H9 (cell line): Measurements from ENCODE around the gene CORIN. TPM values are rescaled to one million over a fixed set of nuclear protein-coding genes. Genes with fewer than 3 reads are reported as not detected.

ENCODE experiments used
- DNase-seq: peaks from one replicate; pipeline ENCODE4 v3.0.0-alpha.2; 2017
- H2AFZ ChIP-seq: one replicate; pipeline ENCODE4 v1.6.1; 2013; ENCODE audit warnings: mild to moderate bottlenecking, low read length, control low read depth, moderate library complexity
- H2AK5ac ChIP-seq: 2 replicates; pipeline ENCODE4 v1.6.1; 2013; ENCODE audit warnings: low read length, control low read depth, mixed read lengths; ENCODE audit not compliant: insufficient read length
- H2BK120ac ChIP-seq: one replicate; pipeline ENCODE4 v1.6.1; 2013; ENCODE audit warnings: low read depth, mild to moderate bottlenecking, low read length, control low read depth, inconsistent platforms; ENCODE audit not compliant: poor library complexity, severe bottlenecking
- H2BK12ac ChIP-seq: 2 replicates; pipeline ENCODE4 v1.6.1; 2013; ENCODE audit warnings: low read length, control low read depth, mixed read lengths, low read depth; ENCODE audit not compliant: insufficient read length
- H2BK15ac ChIP-seq: 2 replicates; pipeline ENCODE4 v1.6.1; 2013; ENCODE audit warnings: low read depth, low read length, control low read depth
- H2BK20ac ChIP-seq: one replicate; pipeline ENCODE4 v1.6.1; 2013; ENCODE audit warnings: low read depth, mild to moderate bottlenecking, low read length, control low read depth, inconsistent platforms; ENCODE audit not compliant: poor library complexity, severe bottlenecking
- H2BK5ac ChIP-seq: 2 replicates; pipeline ENCODE4 v1.6.1; 2013; ENCODE audit warnings: low read length, control low read depth, mixed read lengths; ENCODE audit not compliant: insufficient read length
- H3K14ac ChIP-seq: 2 replicates; pipeline ENCODE4 v1.6.1; 2013; ENCODE audit warnings: low read length, control low read depth; ENCODE audit not compliant: insufficient read depth
- H3K18ac ChIP-seq: 2 replicates; pipeline ENCODE4 v1.6.1; 2013; ENCODE audit warnings: low read depth, mild to moderate bottlenecking, mixed read lengths, low read length, control low read depth; ENCODE audit not compliant: insufficient read length
- H3K23ac ChIP-seq: 2 replicates; pipeline ENCODE4 v1.6.1; 2013; ENCODE audit warnings: low read length, control low read depth, mixed read lengths, low read depth; ENCODE audit not compliant: insufficient read length
- H3K23me2 ChIP-seq: 2 replicates; pipeline ENCODE4 v1.6.1; 2013; ENCODE audit warnings: low read depth, mild to moderate bottlenecking, mixed read lengths, low read length, control low read depth; ENCODE audit not compliant: insufficient read length, poor library complexity, severe bottlenecking
- H3K27ac ChIP-seq: 2 replicates; pipeline ENCODE4 v1.5.1; 2013; ENCODE audit warnings: low read length, control low read depth, mixed read lengths, low read depth; ENCODE audit not compliant: insufficient read length
- H3K27me3 ChIP-seq: 2 replicates; pipeline ENCODE4 v1.6.1; 2013; ENCODE audit warnings: low read length, control low read depth, inconsistent platforms; ENCODE audit not compliant: insufficient read depth
- H3K4ac ChIP-seq: 2 replicates; pipeline ENCODE4 v1.6.1; 2013; ENCODE audit warnings: low read depth, mild to moderate bottlenecking, control low read depth, inconsistent platforms, low read length, moderate library complexity
- H3K4me1 ChIP-seq: 2 replicates; pipeline ENCODE4 v1.6.1; 2013; ENCODE audit warnings: low read length, control low read depth, inconsistent platforms; ENCODE audit not compliant: insufficient read depth
- H3K4me2 ChIP-seq: 2 replicates; pipeline ENCODE4 v1.6.1; 2013; ENCODE audit warnings: low read length, control low read depth, mixed read lengths; ENCODE audit not compliant: insufficient read length, insufficient read depth
- H3K56ac ChIP-seq: 2 replicates; pipeline ENCODE4 v1.6.1; 2013; ENCODE audit warnings: low read depth, mild to moderate bottlenecking, mixed read lengths, low read length, control low read depth; ENCODE audit not compliant: insufficient read length
- H3K79me1 ChIP-seq: 2 replicates; pipeline ENCODE4 v1.6.1; 2013; ENCODE audit warnings: low read depth, mild to moderate bottlenecking, moderate library complexity, low read length, control low read depth, inconsistent platforms; ENCODE audit not compliant: insufficient read depth, poor library complexity, severe bottlenecking
- H3K79me2 ChIP-seq: 2 replicates; pipeline ENCODE4 v1.6.1; 2013; ENCODE audit warnings: low read length, control low read depth, inconsistent platforms; ENCODE audit not compliant: insufficient read depth
- H3K9ac ChIP-seq: 2 replicates; pipeline ENCODE4 v1.6.1; 2013; ENCODE audit warnings: low read length, control low read depth, mixed read lengths; ENCODE audit not compliant: insufficient read length; ENCODE audit errors: extremely low read depth
- H3K9me3 ChIP-seq: one replicate; pipeline ENCODE4 v1.6.1; 2013; ENCODE audit warnings: low read depth, low read length, inconsistent platforms; ENCODE audit not compliant: control insufficient read depth
- H3T11ph ChIP-seq: one replicate; pipeline ENCODE4 v1.6.1; 2013; ENCODE audit warnings: mild to moderate bottlenecking, low read length, control low read depth, inconsistent platforms
- H4K20me1 ChIP-seq: one replicate; pipeline ENCODE4 v1.6.1; 2013; ENCODE audit not compliant: control insufficient read depth, insufficient read length, insufficient read depth
- H4K5ac ChIP-seq: 2 replicates; pipeline ENCODE4 v1.6.1; 2013; ENCODE audit warnings: low read depth, mild to moderate bottlenecking, mixed read lengths, low read length, control low read depth; ENCODE audit not compliant: insufficient read length
- H4K8ac ChIP-seq: replicated peaks from 2 replicates; pipeline ENCODE4 v1.6.1; 2013; ENCODE audit warnings: low read length, control low read depth, mixed read lengths, low read depth; ENCODE audit not compliant: insufficient read length
- H4K91ac ChIP-seq: 2 replicates; pipeline ENCODE4 v1.6.1; 2013; ENCODE audit warnings: low read depth, mild to moderate bottlenecking, moderate library complexity, mixed read lengths, low read length, control low read depth; ENCODE audit not compliant: insufficient read length
- H3K27ac Mint-ChIP-seq, 3 experiments: 2 replicates in 2 of 3; 3 replicates in 1 of 3; pipeline ENCODE4 v1.8.0; 2020 to 2021; ENCODE audit warnings: mixed read lengths in 3 of 3, mild to moderate bottlenecking in 1 of 3, moderate library complexity in 1 of 3
- H3K27me3 Mint-ChIP-seq: 2 replicates; pipeline ENCODE4 v1.8.0; 2021; ENCODE audit warnings: low read depth, mild to moderate bottlenecking, moderate library complexity, mixed read lengths
- H3K36me3 Mint-ChIP-seq, 3 experiments: 2 replicates in 2 of 3; 3 replicates in 1 of 3; pipeline ENCODE4 v1.8.0; 2020 to 2021; ENCODE audit warnings: low read depth in 3 of 3, mixed read lengths in 3 of 3; ENCODE audit not compliant: insufficient read depth in 1 of 3
- H3K4me1 Mint-ChIP-seq, 2 experiments: 2 replicates each; pipeline ENCODE4 v1.8.0; 2020; ENCODE audit warnings: mixed read lengths in 2 of 2
- H3K4me3 Mint-ChIP-seq, 2 experiments: 2 replicates in 1 of 2; 3 replicates in 1 of 2; pipeline ENCODE4 v1.8.0; 2020 to 2021; ENCODE audit warnings: mild to moderate bottlenecking in 2 of 2, mixed read lengths in 2 of 2, moderate library complexity in 1 of 2
- H3K9me3 Mint-ChIP-seq, 2 experiments: 2 replicates in 1 of 2; 3 replicates in 1 of 2; pipeline ENCODE4 v1.8.0; 2020; ENCODE audit warnings: mild to moderate bottlenecking in 2 of 2, mixed read lengths in 2 of 2, moderate library complexity in 1 of 2
- WGBS: extraction: QIAGEN DNeasy Blood & Tissue Kit; methylation state at CpG from one replicate; pipeline ENCODE4 v1.1.7; 2013; ENCODE audit warnings: missing lambda C conversion rate, low lambda C conversion rate, mixed read lengths; ENCODE audit not compliant: insufficient read length; ENCODE audit errors: extremely low coverage; 5-methylcytosine and 5-hydroxymethylcytosine counted together
- total RNA-seq: library from RNA; stranded (reverse); gene quantifications from 2 replicates; pipeline ENCODE4 v1.2.1, GENCODE V29; 2021
- TF ChIP-seq, protein P1 (sequence below): fragments of 200-600 bp; sonication (generic); conservative IDR thresholded peaks from 3 replicates; pipeline ENCODE4 v1.8.0; 2021; ENCODE audit warnings: antibody characterized with exemption, mild to moderate bottlenecking

The CORIN gene
- total RNA-seq, 1 experiment from 2014 or later, result 0.39 TPM

DNA sequence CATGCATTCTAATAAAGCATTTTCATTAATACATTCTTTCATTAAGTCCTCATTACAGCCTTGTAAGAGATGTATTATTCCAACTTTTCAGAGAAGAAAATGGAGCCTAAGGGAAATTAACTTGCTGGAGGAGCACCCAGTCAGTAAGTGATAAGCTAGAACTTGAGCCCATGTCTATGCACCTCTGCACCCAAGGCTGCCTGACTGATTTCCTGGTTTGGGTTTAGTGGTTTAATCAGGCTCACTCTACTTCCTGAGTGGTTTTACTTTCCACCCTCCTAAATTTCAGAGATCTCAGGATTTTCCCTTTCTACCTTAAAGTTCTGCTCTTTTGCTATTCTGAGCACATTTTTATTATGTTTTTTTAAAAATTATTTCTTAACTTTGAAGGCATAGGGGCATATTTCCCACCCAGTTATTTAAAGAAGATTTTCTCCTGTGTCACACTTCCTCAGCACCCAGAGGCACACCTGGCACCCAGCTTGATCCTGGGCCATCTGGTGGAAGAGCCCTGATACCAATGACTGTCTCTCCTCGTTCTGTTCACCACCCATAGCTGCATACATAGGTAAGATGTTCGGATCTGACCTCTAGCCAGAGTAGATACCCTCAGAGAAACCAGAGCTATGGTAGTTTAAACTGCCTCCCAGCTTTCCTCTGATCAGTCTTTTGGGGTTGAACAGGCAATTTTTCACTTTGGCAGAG is 10.4 kb downstream of the CORIN start:
- Mint-ChIP-seq H3K36me3 (peaks cover 0 to under 1% (median 0%) of the 10 kb centered on the region in 3 experiments; a peak in 3 of 7 replicates), H3K27ac (no peak overlapping the region), H3K27me3 (no peaks in the 10 kb centered on the region; the same call in 1 of the 2 replicates), H3K4me1 (peaks cover 9 to 10% of the 10 kb centered on the region in 2 experiments), H3K9me3 (peaks cover under 1% of the 10 kb centered on the region in 2 experiments; a peak in 2 of 5 replicates), H3K4me3 (no peak overlapping the region)
- H3K27ac ChIP-seq, result no peak overlapping the region
- H3K23me2 ChIP-seq, result no peaks in the 10 kb centered on the region
- no peak overlapping the region for H4K8ac ChIP-seq
- H3K4ac ChIP-seq, result no peak overlapping the region
- no peak overlapping the region for H3K23ac ChIP-seq
- no peak overlapping the region for H2AK5ac ChIP-seq
- H3K14ac ChIP-seq, result no peak overlapping the region
- no peaks in the 10 kb centered on the region for H3K27me3 ChIP-seq
- no peak overlapping the region for H2BK15ac ChIP-seq
- H2AFZ ChIP-seq, result no peak overlapping the region
- H2BK120ac ChIP-seq, result no peak overlapping the region
- no peak overlapping the region for H4K91ac ChIP-seq
- H3K9ac ChIP-seq, result no peak overlapping the region
- no peak overlapping the region for H3T11ph ChIP-seq
- no peak overlapping the region for H4K5ac ChIP-seq
- no peak overlapping the region for H3K56ac ChIP-seq
- H3K18ac ChIP-seq, result no peak overlapping the region
- H3K79me2 ChIP-seq, result no peaks in the 10 kb centered on the region
- no peaks in the 10 kb centered on the region for H3K79me1 ChIP-seq
- H4K20me1 ChIP-seq, result no peaks in the 10 kb centered on the region
- H2BK5ac ChIP-seq, result no peak overlapping the region
- no peak overlapping the region for H2BK12ac ChIP-seq
- H2BK20ac ChIP-seq, result no peak overlapping the region
- no CpG with 5 or more reads among the region's 2 CpGs for WGBS
- H3K4me2 ChIP-seq, result no peak overlapping the region
- no peaks in the 10 kb centered on the region for H3K9me3 ChIP-seq
- DNase-seq, result no peak
- TF ChIP-seq, protein P1, sequence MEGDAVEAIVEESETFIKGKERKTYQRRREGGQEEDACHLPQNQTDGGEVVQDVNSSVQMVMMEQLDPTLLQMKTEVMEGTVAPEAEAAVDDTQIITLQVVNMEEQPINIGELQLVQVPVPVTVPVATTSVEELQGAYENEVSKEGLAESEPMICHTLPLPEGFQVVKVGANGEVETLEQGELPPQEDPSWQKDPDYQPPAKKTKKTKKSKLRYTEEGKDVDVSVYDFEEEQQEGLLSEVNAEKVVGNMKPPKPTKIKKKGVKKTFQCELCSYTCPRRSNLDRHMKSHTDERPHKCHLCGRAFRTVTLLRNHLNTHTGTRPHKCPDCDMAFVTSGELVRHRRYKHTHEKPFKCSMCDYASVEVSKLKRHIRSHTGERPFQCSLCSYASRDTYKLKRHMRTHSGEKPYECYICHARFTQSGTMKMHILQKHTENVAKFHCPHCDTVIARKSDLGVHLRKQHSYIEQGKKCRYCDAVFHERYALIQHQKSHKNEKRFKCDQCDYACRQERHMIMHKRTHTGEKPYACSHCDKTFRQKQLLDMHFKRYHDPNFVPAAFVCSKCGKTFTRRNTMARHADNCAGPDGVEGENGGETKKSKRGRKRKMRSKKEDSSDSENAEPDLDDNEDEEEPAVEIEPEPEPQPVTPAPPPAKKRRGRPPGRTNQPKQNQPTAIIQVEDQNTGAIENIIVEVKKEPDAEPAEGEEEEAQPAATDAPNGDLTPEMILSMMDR, result no peak
- H3K4me1 ChIP-seq, result no peaks in the 10 kb centered on the region
